IPS DF 19.7 (cell line): ENCODE results near the gene CD48.

Experiments
- DNase-seq: peaks from one replicate; pipeline ENCODE4 v3.0.0-alpha.2; 2013; ENCODE audit warnings: low read depth, low spot score

CD48 gene

DNA sequence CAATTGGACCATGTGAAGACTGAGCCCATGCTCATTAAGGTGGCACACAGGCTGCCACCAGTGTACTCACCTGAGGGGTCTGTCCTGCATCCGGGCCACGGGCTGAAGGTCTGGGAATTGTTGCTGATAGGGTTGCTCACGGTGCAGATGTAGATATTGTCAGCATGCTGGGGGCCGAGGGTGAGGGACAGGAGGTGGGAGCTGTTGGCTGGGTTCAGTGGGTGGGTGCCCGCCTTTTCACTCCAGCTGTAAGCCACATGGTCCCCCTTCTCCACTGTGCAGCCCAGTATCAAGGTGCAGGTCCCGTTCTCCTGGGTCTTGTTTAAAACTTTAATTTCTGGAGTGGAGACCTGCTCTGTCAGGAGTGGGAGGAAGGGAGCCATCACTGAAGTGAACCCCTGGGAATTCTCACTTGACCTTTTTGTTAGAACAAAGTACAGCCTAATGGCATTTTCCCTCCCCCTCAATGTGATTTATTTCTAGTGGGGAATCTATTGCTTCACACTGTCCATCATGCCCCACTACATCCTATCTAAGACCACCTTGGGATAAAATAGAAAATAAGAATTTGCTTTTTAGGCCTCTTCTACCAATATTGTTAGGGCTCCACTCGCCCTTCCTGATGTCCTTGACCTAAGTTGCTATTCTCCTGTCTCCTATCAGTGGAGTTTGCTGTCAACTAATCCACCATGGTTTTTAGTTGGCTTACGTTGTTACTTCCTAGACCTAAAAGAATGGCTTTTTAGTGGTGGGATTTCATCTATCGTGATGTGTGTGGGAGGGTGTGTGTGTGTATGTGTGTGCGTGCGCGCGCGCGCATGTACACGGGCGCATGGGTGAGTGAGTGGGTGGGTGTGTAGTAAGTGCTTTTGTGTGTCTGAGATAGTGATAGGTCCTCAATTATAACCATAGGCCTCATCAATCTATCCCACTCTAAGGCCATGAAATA lies 76.8 kb downstream of the CD48 start:
- DNase-seq, result no peak

GRCh38 chr1:160633330-160633903 lies 78.2 kb downstream of the CD48 start:
- DNase-seq, result no peak

DNA sequence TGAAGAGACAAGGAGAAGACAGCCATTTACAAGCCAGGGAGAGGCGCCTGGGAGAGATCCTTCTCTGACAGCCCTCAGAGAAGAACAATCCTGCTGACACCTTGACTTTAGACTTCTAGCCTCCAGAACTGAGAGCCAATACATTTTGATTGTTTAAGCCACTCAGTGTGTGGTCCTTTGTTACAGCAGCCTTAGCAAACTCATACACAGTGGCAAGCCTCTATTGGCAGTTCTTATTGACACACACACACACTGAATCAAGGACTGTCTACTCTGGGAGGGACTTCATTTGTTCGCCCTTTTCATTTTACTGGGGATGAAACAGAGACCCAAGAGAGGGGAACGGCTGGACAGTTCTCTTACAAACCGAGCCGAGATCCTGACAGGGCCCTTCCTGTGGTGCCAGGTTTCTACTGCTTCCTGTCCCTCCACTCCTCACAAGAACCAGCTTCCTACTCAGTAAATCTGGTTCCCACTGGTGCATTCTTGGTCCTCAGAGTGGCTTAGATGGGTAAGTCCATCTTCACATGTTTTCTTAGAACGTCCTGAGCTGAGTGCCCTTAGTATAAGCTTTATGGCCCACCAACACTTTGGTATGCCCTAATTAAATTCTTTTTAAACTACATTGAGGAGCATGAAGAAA lies 79.5 kb downstream of the CD48 start:
- DNase-seq, result no peak

DNA sequence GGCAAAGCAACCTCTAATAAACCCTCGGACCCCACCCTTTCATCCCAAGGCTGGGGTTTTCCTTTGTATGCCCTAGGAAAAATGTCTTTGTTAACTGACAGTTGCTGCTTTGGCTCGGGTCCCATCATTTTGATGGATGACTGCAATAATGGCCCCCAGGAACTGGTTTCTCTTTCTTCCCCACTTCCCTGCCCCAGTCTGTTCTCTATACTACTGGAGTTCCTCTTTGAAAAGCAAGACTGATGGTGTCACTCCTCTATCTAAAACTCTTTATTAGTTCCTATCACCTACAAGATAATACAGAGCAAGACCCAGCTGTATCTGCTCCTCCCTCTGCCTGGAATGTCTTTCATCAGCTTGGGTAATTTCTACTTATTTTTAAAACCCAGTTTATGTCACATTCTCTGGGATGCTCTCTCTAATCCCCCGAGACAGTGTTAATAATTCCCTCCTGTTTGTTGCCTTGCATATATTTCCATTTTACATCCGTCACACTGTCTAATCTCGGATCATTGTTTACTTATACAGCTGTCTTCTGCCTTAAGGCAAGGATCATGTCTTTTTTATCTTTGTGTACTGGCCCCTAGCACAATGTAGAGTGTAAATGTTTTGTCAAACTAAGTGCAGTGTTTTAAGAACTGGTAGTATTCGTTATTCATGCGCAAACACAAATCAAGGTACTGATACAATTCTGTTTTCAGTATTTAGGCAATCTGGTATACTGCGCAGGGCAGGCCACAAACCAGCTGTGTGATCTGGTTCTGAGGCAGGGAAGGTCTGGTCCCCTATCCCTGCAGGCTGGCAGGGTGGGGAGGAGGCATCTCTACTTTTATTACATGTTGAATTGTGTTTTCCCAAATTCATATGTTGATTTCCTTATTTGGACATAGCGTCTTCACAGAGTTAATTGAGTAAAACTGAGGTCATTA lies 80.8 kb downstream of the CD48 start:
- no peak for DNase-seq

DNA sequence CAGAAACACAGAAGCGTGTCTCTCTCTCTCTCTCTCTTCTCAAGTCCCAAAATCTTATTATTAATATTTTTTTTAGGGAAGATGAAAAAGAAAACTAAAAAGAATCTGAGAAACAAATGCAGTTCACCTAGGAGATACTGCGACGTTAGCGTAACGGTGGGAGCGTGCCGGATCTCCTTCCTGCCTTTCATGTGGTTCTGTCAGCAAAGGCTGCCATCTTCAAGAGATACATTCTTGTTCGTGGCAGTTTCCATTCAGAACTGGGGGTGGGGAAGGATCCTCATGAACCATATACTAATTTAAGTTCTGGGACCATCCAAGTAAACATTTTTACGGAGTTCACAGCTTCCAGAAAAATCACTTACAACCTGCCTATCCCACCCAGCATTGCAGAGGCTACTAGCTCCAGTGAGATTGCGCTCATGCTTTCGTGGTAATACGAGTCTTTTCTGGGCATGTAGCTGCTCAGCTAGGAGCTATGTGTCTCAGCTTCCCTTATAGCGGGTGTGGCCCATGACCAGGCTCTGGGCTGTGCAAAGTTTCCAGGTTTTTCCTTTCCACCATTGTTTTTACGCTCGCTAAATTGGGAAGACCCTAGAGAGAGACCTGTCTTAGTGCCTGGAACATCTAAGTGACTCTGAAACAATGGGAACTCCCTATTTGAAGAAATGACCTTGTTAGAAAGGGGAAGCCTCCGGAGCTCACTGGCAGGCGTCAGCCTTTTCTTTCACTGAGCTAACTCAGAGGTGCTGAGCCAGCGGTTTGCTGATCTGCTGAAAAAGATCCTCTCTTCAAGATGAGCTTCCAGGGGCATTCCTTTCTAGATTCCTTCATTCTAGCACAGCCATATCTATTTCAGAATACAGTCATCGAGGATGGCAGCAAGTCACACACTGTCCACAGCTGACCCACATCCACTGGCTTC lies 82.1 kb downstream of the CD48 start:
- DNase-seq, result no peak

- DNase-seq, result no peak
Measured at GRCh38 chr1:160628799-160629263, 82.8 kb downstream of the CD48 start.
